ENCODE measurements around the gene KBTBD12.

DNA sequence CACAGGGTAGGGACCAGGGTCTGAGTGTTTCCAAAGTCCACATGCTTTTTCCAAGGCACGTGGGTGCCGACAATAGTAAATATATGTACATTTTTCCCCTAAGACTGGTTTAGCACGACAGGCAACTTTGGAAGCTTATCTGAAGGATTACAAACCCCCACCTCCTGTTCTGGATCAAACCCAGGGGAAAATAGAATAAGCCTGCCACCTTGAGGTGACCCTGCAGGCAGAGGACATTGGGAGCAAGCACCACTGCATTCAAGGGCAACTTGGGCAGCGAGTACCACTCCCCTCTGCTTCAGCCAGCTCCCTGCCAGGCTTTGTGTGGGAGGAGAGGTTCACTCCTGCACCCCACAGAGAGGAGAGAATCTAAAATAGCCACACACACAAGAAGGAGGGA lies 44.8 kb downstream of the KBTBD12 start:
- TF ChIP-seq, protein P1, sequence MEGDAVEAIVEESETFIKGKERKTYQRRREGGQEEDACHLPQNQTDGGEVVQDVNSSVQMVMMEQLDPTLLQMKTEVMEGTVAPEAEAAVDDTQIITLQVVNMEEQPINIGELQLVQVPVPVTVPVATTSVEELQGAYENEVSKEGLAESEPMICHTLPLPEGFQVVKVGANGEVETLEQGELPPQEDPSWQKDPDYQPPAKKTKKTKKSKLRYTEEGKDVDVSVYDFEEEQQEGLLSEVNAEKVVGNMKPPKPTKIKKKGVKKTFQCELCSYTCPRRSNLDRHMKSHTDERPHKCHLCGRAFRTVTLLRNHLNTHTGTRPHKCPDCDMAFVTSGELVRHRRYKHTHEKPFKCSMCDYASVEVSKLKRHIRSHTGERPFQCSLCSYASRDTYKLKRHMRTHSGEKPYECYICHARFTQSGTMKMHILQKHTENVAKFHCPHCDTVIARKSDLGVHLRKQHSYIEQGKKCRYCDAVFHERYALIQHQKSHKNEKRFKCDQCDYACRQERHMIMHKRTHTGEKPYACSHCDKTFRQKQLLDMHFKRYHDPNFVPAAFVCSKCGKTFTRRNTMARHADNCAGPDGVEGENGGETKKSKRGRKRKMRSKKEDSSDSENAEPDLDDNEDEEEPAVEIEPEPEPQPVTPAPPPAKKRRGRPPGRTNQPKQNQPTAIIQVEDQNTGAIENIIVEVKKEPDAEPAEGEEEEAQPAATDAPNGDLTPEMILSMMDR (IDR thresholded peaks at IDR 0.05), result peak; percentile 65
- no peak for TF ChIP-seq EZH2 (IDR thresholded peaks at IDR 0.05)
